HG03442 (cell line): ENCODE results near the gene HNRNPLL.

Source experiments
- ATAC-seq: cut with Tn5 transposase; IDR thresholded peaks from one replicate; pipeline ENCODE4 v1.9.1; 2021; ENCODE audit warnings: mild to moderate bottlenecking, moderate library complexity; ENCODE audit not compliant: unreplicated experiment

HNRNPLL gene

DNA sequence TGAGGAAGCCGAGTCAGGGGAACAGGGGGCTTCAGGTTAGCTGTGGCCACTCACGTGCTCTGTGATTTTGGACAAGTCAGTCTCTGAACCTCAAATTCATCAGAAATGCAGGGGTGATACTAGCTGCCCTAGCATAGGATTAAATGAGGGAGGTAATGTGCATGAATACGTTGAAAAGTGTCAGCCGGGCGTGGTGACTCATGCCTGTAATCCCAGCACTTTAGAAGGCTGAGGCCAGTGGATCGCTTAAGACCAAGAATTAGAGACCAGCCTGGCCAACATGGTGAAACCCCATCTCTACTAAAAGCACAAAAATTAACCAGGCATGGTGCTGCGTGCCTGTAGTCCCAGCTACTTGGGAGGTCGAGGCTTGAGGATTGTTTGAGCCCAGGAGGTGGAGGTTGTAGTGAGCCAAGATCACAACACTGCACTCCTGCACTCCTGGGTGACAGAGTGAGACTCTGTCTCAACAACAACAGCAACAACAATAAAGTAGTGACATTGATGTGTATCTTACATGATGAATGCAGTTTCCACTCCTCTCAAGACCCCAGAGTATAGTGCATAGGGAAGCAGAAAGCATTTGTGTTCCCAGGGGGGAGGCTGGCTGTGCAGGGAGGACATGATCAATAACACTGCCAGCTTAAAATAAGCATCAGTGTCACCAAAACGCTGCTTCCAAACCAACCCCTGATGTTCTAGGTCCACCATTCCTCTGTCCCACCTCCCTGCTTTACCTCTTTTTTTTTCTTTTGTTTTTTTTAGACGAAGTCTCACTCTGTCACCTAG is 68.8 kb downstream of the HNRNPLL start:
- ATAC-seq, result no peak

DNA sequence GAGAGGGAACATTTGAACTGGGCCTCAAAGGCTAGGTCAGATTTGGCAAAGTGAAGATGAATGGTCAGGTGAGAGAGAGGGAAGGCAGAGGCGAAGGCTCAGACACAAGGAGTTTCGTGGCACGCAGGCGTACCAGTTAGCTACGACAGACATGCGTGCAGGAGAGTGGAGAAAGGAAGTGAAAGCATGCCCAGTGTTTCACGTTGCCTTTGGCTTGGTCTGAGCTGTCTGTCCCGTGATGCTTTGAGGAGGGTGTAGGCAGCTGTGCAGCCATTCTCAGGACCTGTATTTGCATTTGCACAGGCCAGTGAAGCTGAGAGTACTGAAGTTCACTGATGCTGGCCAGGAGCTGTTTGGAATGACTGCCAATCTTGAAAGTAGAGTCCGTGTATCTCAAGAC is 69.5 kb downstream of the HNRNPLL start:
- peak; percentile 96 for ATAC-seq

DNA sequence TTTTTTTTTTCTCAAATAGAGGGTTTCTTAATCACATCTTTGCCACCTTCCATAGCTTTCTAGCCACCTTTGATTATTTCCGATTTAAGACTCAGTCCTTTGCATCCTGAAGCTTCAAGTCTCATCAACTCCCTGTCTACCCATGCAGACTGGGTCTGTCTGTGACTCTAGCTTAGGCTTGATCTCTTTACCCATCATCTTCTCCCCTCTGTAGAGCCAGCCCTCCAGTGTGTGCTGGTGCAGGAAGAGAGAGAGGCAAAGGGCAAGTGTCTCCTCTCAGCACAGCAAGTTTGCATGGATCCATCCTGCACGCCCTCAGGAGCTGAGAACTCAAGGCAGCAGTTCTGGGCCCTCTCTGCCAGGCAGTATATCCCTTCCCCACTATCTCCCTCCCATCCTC is 70.4 kb downstream of the HNRNPLL start:
- no peak for ATAC-seq

DNA sequence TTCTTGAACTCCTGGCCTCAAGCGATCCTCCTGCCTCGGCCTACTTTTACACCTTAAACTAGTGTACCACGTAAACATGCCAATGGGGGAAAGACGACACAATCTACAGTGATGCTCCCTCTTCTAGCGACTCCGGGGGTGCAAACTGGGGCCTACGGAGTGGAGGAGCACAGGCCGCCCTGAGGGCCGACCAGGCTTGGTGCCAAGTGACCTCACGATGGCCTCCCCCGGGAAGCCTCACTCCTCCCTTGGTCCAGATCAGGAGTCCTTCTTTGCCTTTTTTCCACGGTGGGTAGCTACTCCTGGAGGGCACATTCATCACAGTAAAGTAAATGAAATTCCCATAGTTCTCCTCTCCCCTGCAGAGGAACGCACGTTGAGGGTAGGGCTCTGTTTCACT is 73.5 kb downstream of the HNRNPLL start:
- no peak for ATAC-seq

DNA sequence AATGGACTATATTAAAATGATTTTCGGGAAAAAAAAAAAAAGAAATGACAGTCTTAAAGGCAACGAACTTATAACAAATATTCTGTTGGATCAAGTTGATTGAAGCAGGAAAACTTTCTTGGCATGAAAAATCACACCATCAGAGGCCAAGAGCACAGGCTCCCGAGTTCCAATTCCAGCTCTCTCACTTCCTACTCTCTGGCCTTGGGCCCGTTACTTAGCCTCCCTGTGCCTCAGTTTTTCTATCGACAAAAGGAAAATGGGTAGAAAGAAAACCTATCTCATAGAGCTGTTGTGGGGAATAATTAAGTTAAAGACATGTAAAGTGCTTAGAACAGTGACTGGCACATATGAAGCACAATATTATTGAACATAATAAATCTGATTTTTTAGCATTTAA is 74.2 kb downstream of the HNRNPLL start:
- no peak for ATAC-seq

DNA sequence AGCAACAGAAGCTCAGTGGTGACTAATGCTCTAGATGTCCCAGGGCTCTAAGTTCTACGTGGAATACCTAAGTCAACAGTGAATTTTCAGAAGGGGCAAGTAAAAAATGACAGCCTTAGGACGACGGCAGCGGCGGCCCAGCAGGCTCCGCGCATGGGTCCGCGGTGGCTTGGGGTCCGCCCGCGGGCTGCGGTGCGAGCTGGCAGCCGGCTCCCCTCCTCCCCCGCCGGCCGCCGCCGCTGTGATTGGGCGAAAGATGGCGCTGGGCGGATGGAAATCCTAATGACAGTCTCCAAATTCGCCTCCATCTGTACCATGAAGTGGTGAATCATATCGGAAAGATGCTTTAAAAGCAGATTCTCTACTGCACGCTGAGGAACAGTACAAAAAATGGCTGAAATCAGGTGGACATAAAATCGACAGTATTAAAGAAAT is 74.7 kb downstream of the HNRNPLL start:
- no peak for ATAC-seq

DNA sequence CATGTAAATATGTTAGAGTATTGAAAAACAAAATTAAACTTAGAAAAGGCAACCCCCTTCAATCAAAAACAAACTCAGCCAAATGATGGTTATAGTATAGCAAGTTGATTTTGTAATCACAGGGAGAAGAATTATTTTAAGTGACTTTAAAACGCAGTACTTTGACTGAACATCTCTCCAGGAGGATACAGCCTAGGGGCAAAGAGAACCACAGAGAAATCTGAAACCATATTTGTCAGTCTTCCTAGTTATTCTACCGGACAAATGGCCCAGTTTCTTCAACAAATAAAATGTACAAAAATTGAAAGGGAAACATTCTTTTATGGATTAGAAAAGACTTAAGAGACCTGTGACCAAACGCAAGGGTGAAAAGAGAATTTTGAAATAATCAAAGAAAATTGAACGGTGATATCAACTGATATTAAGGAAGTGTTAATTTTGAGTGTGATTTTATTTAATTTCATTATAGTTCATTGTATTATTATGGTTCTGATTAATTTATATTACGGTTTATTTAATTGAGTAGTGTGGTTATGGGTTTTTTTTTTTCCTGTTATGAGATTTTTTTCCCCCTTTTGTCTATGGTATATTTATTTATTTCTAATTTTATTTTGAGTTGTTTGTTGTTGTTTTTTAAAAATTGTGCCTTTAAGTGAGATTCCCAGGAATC is 75.3 kb downstream of the HNRNPLL start:
- no peak for ATAC-seq

DNA sequence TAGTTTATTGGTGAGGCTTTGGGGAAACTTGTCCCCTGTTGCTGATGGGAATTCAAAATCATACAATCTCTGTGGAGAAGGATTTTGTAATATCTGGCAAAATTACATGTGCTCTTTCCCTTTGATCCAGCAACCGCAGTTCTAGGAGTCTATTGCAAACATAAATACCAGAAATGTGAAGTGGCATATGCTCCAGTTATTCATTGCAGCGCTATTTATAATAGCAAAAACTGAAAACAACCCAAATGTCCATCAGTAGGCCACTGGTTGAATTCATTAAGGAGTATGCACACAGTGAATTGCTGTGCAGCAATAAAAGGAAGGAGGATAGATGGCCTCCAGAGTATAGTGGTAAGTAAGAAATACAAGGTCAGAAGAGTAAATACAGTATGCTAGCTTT is 76.5 kb downstream of the HNRNPLL start:
- ATAC-seq, result no peak

DNA sequence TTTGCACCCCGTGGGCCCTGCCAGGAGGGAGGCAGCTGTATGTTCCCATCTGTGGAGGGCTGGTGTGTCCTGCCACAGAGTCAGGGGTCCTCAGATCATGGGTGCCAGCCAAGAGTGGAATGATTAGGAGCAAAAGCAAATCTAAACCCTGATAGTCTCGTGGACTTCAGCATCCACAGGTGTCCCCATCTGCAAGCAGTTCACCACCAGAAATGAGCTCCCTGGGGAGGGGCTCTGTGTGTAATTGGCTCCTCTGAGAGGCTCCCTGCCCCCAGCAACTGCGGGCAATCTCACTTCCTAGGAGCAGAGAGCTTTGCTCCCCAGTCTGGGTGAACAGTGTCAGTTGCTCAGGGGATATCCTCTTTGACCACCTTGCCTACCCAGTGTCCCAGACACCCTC is 78.1 kb downstream of the HNRNPLL start:
- ATAC-seq, result no peak

DNA sequence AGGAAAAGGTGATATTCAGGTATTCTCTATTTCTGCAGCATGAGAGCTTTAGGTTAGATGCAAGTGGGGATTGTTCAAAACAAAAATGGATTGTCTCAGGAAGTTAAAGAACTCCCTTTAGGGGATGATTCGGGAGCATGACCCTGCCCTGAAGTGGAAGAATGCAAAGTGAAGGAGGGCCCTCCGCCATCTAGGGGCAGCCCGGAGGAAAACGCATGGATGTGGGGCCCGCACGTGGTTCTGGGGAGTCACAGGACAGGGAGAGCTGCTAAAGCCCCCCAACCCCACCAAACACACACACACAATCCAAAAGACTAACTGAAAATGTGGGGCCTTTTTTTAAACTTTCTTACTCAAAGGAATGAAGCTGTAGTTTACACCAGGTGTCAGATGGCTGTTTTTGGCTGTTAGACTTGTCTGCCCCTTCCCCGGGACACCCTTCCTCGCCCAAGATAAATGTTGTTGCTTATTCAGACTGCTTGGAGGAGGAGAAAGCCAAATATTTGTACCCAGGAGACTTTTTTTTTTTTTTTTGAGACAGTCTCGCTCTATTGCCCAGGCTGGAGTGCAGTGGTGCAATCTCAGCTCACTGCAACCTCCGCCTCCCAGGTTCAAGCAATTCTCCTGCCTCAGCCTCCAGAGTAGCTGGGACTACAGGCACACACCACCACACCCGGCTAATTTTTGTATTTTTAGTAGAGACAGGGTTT is 78.8 kb downstream of the HNRNPLL start:
- ATAC-seq, result no peak

DNA sequence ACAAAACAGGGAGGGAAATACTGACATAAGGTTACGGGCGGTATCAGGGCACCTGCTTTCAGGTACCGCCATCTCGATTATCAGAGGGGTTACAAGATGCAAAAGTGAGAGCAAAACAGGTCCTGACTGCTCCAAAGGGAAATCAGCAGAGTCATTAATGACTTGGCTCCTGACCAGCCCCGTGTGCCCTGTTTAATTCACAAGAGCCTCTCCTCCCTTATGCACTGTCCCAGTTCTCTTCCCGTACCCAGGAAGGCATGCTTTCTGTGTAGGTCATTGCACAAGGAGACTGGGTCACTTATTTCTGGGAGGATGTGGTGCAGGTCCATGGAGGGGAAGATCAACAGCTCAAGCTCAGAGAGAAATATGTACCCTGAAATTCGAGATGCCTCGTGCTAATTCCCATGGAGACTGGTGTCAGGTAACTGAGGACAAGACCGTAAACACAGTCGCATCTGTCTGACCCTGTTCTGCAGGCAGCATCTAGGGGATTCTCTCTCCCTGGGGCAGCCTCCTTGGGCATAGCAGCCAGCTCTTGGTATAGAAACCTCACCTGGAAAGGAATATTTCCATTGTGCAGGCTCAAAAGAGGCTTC is 79.9 kb downstream of the HNRNPLL start:
- ATAC-seq, result no peak

DNA sequence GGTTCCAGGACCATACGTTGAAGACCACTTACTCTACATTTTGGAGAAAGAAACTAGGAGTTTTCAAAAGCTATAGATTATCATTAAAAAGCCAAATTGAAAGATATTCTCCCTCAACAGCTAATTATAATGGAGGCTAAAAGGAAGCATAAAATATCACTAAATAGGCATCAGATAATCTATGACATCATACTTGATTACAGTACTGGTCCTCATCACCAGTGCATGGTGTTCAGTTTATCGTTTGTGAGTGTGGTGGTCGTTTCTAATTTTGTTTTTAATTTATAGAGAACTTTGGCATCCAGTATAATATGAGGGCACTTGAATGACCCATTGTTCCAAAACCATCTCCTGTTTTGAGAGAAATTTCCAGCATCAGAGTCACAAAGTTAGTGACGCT is 80.9 kb downstream of the HNRNPLL start:
- ATAC-seq, result no peak

DNA sequence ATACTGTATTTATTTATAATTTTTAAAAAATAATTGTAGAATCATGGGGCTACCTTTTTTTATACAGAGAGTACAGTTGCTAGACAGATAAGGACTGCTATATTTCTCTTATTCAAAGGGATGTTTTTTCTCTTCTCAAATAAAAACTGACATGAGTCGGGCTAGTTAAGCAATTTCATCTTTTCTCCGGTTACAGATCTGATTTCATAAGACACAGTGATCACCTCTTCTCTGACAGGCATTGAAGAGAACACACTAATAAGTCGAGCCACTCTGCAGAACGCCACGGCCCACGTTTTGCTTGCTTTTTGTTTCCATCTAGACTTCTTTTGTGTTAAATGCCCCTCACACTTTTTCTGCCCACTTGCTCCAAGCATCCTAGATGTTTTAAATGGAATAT is 85.4 kb downstream of the HNRNPLL start:
- no peak for ATAC-seq

DNA sequence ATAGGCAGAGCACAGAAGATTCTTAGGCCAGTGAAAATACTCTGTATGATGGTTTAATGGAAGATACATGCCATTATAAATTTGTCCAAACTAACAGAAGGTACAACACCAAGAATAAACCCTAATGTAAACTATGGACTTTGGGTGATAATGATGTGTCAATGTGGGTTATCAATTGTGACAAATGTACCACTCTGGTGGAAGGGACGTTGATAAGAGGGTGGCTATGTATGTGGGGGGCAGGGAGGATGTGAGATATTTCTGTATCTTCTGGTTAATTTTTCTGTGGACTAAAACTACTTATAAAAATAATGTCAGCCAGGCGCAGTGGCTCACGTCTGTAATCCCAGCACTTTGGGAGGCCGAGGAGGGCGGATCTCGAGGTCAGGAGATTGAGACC is 86.2 kb downstream of the HNRNPLL start:
- ATAC-seq, result no peak

DNA sequence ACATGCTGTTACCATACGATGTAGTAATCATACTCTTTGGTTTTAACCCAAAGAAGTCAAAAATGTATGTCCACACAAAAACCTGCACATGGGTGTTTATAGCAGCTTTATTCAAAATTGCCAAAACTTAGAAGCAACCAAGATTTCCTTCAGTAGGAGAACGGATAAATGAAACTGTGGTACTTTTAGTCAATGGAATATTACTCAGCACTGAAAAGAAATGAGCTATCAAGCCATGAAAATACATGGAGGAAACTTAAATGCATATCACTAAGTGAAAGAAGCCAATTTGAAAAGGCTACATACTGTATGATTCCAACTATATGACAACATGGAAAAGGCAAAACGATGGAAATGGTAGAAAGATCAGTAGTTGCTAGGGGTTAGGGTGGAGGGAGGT is 86.6 kb downstream of the HNRNPLL start:
- no peak for ATAC-seq

DNA sequence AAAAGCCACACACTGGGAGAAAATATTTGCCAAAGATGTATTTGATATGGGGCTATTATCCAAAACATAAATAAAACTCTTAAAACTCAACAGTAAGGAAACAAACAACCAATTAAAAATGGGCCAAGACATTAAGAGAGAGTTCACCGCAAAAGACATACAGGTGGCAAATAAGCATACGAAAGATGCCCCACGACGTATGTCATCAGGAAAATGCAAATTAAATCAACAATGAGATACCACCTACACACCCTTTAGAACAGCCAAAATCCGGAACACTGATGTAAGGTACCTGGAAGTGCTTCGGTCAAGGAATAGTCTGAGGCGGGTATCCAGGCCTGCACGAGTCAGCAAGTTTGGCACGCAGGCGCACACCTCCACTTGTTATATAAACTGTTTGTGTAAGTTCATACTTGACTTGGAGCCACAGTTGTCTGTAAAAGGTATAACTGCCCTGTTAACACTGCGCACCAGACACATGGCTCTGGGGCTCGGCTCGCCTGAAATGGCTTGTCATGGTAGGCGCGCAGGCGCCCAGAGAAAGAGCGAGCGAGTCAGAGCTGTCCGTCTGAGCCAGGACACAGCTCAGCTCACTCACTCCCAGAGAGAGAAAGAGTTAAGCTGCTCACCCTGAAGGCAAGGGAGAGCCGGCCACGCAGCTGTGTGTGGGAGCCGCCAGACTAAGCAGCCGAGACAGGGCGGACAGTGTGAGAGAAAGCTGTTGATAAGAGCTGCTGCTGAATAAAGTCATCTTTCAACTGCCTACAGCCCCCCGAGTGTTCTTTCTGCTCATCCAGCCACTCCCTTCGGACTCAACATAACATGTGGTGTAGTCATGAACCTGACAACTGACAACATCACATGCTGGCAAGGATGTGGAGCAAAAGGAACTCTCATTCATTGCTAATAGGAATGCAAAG is 87.3 kb downstream of the HNRNPLL start:
- no peak for ATAC-seq

DNA sequence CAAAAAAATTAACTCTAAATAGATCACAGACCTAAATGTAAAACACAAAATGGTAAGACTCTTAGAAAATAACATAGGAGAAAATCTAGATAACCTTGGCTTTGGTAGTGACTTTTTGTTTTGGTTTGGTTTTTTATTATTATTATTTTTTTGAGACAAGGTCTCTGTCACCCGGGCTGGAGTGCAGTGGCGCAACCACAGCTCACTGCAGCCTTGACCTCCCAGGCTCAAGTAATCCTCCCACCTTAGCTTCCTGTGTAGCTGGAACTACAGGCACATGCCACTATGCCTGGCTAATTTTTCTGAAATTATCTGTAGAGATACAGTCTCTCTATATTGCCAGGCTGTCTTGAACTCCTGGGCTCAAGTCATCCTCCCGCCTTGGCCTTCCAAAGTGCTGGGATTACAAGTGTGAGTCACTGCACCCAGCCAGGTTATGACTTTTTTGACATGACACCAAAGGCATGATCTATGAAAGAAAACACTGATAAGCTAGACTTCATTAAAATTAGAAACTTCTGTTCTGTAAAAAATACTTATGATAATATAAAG is 88.0 kb downstream of the HNRNPLL start:
- no peak for ATAC-seq

DNA sequence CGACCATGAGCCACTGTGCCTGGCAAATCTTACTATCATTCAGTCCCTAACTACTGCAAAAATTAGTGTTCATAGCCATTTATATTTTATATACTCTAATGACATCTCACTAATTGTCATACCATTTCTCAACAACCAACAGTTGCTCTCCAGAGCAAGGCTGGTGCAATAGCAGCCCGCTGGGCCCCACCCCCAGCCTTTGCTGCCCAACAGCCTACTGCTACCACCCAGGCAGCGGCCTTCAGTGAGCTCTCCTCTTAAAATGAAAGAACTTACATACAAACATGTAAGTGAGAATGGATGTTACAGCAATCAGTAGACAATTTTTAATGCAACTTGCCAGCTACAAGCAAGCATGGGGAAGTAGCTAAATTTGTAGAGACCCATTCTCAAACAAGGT is 90.5 kb downstream of the HNRNPLL start:
- no peak for ATAC-seq
